ELF-1 (cell line): Measurements from ENCODE around the gene IST1.
"Not testable (repeated sequence)": the region's sequence is repeated elsewhere in the genome, so short reads cannot be mapped to it uniquely, and the experiment has no call there.

Experiments used
- DNase-seq: peaks from one replicate; pipeline ENCODE4 v3.0.0-alpha.2; 2016; ENCODE audit warnings: low read depth, low spot score

The IST1 gene

GRCh38 chr16:71880176-71880575, 15.2 kb upstream of the IST1 start:
- no peak for DNase-seq

GRCh38 chr16:71882505-71883167, 12.7 kb upstream of the IST1 start:
- peak; percentile 62 for DNase-seq

GRCh38 chr16:71883168-71883848, 12.0 kb upstream of the IST1 start:
- peak; percentile 78 for DNase-seq

GRCh38 chr16:71883849-71884638, 11.3 kb upstream of the IST1 start, which contains the start of gene ZNF821:
Gene ZNF821, minus strand, starts transcription at chr16:71884182. Its CDS starts 4,236 bp downstream, at chr16:71879946.
- DNase-seq = peak; percentile 93

GRCh38 chr16:71885261-71885650, 10.1 kb upstream of the IST1 start:
- no peak for DNase-seq

GRCh38 chr16:71889147-71889546, 6.2 kb upstream of the IST1 start:
- no peak for DNase-seq

- DNase-seq = no peak
These were observed 1.5 kb upstream of the IST1 start for GRCh38 chr16:71893888-71894228.

GRCh38 chr16:71894229-71894920, 956 bp upstream of the IST1 start:
- peak; percentile 84 for DNase-seq

- DNase-seq = no peak
These were observed 491 bp downstream of the IST1 start for GRCh38 chr16:71895679-71896365.

- peak; percentile 44 for DNase-seq
These were observed 1.5 kb downstream of the IST1 start for GRCh38 chr16:71896764-71897368.

GRCh38 chr16:71899171-71899570, 3.8 kb downstream of the IST1 start:
- no peak for DNase-seq

- DNase-seq = no peak
These were observed 7.5 kb downstream of the IST1 start for GRCh38 chr16:71902656-71903365.

GRCh38 chr16:71903608-71904007, 8.3 kb downstream of the IST1 start:
- DNase-seq = no peak

GRCh38 chr16:71904239-71904638, 8.9 kb downstream of the IST1 start:
- DNase-seq = no peak

GRCh38 chr16:71905765-71906164, 10.4 kb downstream of the IST1 start:
- DNase-seq = not testable (repeated sequence)

GRCh38 chr16:71911121-71911520, 15.8 kb downstream of the IST1 start:
- DNase-seq = no peak

- DNase-seq = no peak
These were observed 17.4 kb downstream of the IST1 start for GRCh38 chr16:71912534-71913275.

- DNase-seq = no peak
These were observed 19.5 kb downstream of the IST1 start for GRCh38 chr16:71914802-71915201.

- DNase-seq = no peak
These were observed 20.0 kb downstream of the IST1 start for GRCh38 chr16:71915350-71915749.
